HG02852 (cell line): ENCODE results near the gene RHOU.

Experiments used
- ATAC-seq: cut with Tn5 transposase; IDR thresholded peaks from one replicate; pipeline ENCODE4 v1.9.1; 2021; ENCODE audit warnings: mild to moderate bottlenecking, moderate library complexity; ENCODE audit not compliant: unreplicated experiment

RHOU gene

DNA sequence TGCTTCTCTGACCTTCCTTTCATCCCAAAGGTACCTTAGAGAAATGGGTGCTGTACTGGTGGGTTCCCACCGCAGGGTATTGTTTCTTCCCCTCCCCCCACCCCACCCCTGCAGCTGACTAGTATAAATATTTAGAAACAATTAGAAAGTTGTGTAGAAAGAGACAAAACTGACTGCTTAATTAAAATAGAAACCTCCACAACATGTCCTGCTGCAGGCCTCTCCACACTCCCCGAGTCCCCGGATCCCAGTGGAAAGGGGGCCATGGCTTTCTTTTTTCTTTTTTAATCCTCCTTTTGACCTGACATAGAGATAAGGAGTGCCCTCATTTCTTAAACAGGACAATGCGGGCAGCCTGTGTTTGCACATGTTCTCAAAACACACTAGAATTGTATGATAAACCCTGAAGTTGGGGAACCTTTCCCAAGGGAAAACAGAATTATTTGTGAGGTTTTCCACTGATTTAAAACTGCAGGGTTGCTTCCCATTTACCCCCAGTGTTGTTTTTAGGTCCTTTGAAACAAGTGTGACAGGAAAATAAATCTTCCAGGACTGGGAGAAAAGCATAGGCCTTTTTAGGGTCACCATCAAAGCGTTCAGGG lies 1.7 kb downstream of the RHOU start:
- no peak for ATAC-seq

DNA sequence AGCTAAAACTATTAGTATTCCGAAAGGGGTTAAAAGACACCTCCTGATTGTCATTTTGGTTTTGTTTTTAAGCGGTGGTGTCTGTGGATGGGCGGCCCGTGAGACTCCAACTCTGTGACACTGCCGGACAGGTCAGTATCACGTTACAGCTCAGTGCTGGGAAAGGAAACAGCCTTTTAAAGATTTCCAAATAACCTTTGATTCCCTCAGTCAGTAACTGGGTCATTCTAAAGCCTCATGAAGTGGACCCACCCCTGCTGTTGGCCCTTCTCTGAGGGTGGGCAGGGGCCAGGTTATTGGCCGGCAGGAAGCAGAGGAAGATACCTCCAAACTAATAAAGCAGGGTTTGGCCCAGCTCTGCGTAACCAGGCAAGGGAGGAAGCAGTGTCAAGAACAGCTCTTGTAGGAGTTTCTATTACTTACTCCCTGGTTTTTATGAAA lies 2.3 kb downstream of the RHOU start:
- no peak for ATAC-seq

DNA sequence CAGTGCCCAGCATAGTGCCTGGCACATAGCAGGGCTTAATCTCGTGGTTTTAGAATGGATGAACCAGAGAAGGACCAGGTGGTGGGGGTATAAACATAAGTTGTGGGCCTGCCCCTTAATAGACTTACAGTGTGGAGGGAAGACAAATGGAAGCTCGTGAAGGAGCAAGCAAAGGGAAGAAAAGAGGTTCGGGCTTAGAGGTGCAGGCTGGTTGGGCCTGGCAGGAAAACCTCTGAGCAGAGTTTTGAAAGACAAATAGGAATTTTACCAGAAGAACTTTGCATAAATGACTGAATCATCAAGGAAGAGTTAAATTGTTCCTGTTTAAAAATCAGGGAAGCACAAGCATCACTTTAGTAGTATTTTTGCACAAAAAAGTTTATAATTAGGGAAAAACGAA lies 4.5 kb downstream of the RHOU start:
- ATAC-seq, result no peak

DNA sequence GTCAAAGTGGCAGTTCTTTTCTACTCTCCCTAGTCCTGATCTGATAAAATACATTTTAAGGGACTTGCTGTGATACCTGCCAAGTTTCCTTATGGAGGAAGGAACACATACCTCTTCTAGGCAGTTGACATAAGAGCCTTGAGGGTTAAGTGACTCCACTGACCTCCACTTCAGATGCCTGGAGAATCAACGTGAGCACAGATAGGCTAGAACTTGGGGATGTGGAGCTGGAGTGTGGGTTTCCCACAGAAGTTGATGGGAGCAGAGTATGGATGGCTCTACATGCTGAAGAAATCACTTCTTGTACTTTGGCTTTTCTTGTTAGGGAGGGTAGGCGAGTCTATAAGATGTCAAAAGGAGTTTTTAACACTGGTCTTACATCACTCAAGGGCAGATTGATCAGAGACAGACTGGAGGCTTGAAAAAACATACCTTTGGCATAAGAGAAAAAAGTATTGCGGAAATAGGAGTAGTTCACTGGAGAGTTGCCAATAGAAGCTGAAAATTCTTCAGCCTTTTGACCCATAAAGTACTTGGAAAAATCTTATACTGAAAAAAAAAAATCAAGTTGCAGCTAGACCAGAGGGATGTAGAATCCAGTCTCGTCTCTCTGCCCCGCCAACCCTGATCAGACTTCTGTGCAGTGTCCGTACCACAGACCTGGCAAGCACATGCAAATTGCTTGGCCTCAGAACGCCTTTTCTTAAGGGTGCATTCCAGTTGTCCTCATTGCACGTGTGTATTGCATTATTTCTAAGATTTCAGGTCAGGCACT lies 5.5 kb downstream of the RHOU start:
- ATAC-seq, result no peak

DNA sequence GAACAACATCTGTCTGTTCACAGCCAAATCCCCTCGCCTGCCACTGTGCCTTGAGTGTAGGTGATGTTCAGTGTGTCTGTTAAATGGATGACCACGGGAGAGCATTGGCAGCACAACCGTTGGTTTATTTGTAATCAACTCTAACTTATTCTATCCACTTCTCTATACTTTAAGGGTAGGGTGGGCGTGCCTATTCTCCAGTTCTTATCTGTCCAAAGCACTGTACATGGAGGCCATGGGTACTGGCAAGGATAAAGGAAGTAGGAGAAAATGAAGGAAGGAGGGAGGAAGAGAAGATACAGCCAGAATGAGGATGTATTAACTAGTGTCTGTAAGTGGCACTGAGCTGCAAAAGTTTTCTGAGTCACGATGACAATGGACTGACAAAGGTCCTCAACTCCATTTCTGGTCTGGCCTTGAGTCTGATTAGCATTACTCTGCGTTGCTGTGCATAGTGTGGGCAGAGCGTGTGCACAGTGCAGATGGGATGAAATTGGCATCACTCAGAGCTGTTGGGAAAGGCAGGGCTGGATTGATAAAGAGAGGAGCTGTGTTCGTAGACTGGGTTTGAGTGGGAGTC lies 7.1 kb downstream of the RHOU start:
- ATAC-seq, result no peak

DNA sequence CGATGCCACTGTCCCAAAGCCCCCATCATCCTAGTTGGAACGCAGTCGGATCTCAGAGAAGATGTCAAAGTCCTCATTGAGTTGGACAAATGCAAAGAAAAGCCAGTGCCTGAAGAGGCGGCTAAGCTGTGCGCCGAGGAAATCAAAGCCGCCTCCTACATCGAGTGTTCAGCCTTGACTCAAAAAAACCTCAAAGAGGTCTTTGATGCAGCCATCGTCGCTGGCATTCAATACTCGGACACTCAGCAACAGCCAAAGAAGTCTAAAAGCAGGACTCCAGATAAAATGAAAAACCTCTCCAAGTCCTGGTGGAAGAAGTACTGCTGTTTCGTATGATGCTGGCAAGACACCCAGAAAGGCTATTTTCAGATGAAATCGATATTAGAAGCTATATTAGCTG lies 8.1 kb downstream of the RHOU start:
- ATAC-seq, result no peak

DNA sequence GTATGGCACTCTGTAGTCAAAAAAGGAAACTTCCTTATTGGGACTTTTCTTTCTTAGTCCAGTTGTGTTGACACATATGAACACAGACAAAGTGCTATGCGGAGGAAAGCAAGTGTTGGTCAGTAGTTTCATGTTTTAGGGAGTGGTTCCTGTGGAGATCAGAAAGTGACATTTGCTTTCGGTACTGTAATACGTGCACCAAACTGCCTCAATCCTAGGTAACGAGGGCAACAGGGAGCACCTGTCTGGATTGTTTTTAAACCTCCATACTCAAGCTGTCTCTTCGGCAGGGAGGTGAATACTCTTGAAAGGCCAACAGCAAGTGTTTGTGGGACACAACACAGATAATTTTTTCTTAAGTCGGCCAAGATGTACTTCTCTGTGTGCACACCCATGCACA lies 9.1 kb downstream of the RHOU start:
- ATAC-seq, result no peak

DNA sequence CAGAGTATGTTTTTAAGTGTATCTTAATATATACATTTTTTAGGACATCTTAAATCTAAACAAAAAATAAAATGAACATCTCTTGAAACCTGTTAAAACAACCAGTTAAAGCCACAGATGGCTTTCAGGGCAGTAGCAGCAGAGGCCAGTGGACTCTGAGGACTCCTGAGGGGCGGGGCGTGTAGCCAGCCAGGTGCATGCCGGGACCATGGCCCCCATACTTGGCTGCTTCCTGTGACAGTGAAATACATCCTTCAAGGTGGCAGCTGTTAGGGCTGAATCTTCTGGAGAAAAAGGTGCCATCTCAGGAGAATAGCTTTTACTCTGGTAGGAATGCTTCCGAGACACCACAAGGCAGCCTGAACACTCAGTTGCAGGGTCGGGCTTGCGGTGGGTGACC lies 9.6 kb downstream of the RHOU start:
- ATAC-seq, result no peak

DNA sequence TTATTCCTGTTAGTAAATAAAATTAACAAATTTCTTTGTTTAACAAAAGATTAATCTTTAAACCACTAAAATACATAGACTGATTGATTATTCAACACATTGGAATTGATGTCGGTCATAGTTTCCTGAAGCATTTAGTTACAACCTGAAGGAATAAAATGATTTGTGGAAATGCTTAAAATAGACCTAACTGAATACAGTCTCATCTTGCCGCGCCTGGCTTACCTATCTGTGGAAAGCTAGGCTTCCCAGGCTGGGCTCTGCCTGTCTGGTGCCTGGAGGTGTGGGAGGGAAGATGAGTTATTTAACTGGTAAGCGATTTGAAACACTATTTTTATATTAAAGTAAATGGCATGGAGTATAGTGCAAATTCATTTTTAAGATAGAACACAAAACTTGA lies 10.2 kb downstream of the RHOU start:
- ATAC-seq, result no peak

DNA sequence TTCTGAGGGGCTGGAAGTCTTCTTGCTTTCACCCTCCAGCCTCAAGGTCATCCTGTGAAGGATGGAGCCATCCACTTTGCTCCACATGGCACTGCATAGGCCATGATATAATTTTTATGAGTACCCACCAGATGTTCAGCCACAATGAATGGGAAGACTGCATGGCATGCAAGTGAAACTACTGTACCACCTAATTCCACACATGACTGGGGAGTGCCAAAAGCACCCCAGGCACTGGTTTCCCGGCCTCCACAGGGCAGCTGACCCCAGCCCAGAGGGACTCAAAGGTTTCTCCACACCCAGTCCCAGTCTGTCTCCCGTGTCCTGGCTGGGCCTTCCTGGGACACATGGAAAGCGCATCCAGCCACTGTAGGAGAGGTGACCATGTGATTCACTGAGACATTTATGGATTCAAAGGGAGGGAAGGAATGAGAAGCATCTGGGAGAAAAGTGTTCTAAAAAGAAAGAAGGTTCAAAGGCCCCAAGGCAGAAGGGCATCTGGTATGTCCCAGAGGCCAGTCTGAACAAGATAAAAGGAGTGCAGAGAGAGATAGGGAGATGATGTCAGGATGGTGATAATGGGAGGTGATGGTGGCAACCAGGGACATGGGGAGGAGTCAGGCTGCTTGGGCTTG lies 12.1 kb downstream of the RHOU start:
- no peak for ATAC-seq

DNA sequence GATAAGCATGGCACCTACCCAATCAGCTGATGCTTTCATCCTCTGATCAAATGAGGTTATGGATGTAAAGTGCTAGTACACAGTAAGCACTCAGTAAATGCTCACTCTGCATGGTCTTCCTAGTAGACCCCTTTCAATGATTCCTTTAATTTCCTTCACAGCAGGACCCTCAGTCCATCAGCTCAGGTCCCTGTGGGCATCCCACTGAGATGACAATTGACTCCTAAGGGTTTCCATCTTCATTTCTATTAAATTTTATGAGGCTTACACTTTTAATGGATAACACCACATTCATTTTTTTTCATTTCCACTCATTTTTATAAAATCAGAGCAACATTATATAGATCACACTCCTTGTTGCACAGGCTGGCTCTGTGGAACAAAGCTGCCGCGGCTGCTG lies 12.8 kb downstream of the RHOU start:
- ATAC-seq, result no peak

DNA sequence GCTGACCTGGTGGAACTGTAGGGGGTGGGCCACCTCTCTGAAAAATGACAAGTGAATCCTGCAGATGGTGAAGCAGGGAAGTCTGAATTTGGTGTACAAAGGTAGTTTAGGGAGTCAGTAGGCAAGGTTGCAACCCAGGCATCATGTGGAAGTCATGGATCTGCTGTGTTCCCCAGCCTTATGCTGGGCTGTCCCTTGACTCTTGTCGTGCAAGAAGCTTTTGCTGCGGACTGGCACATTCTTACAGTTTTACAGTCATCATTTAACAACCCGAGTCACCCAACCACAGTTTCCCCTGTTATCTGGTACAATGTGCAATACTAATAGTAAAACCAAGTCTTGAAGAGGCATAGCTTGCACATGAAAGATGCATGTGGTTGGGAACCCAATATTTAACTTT lies 13.2 kb downstream of the RHOU start:
- ATAC-seq, result no peak

DNA sequence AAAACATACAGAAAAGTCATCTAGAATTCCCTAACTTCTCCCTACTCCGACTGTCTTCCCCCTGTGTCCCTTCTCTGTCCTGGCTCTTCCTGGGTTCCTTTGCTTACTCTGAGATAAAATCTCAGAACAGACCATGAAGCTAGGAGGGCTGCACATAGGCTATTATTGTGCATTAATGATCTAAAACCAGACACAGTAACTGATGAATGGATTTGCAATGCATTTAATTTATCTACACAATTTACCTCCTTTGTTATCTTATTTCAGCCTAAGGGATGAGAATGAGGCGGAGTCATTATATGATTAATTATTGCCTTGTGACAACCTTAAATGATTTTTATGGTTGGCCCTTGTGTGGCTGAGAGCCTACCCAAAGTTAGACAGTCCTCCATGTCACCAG lies 14.5 kb downstream of the RHOU start:
- ATAC-seq, result no peak

DNA sequence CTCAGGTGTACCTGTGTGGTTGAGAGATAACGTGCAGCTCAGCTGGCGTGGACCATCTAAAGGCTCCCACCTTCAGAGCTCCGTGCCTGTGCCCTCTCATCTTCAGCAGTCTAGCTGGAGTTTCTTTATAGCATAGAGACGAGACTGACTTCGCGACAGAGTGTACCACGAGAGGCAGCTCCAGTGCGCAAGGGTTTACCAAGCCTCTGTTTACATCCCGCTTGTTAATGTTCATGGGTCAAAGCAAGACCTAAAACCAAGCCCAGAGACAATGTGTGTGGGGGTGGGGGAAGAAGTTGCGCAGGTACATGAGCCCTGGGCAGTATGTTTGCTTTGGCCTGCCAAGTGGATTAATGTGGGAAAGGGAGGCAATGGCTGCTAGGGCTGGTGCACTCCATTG lies 15.6 kb downstream of the RHOU start:
- ATAC-seq, result no peak

DNA sequence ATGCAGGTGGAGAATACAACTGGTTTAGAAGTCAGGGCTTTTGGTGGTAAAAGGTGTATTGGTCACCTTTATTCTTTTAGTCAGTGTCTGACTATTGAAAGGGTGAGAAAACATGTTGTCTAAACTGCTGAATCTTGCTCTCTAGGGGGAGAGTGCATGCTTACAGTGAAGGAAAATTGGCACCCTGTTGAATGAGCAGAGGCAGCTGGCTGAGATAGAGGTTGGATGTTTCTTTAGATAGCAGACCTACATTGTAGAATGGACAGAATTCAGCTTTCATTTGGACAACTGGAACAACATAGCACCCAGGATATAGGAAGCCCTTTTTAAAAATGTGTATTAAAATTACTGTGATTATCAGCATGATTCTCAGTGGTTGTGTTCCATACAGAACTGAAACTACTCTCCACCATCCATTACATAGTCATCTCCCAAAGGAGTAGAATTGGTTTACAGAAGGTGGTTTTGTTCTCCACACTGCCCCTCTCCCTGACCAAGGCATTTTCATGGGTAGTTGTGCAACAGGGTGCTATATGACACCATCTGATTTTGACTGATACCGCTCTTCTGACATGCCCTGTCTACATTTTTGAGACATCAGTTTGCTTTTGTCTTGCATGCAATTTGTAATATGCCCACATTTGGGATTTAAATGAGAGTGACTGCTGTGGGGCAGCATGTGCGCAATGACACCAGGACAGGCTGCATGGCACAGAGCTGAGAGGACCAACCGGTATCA lies 16.2 kb downstream of the RHOU start:
- no peak for ATAC-seq

DNA sequence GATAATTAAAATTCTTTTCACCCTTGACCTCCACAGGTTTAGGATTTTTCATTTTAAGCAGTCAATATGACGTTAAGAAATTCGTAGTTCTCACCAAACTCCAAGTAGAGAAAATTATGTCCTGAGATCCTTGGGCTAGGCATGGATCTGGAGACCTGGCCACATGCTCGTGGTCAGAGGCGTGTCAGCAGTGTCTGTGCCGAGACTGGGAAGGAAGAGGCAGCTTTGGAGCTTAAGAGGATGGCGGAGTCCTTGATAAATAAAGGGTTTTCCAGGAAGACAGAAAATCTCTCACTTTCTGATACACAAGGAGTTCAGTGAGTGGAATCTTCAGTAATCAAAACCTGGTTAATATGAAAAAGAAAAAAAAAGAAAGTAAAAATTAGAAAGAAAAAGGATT lies 17.0 kb downstream of the RHOU start:
- no peak for ATAC-seq

DNA sequence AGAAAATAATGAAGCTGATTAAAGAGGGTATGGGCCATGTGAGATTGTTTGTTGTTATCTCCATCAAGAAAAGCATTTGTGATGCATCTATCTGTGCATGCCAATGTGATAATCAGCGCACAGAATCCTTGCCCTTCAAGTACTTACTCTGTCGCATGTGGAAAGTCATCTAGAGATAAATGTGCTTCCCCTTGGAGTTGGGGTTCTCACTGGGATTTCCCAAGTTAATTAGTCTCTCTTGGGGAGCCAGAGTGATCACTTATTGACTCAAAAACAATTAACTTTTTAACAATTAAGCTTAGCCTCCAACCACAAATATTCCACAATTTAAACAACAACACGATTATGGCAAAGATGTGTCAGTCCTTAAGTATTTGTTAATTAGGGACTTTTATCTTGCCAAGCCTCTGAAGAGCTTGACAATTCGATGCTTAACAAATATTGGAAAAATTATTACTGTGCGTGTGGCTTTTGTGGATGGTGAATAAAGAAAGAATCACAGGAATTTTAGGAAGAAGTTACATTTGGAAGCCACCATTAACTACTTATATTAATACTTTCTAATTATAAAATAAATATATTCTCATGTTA lies 17.5 kb downstream of the RHOU start:
- ATAC-seq, result no peak

DNA sequence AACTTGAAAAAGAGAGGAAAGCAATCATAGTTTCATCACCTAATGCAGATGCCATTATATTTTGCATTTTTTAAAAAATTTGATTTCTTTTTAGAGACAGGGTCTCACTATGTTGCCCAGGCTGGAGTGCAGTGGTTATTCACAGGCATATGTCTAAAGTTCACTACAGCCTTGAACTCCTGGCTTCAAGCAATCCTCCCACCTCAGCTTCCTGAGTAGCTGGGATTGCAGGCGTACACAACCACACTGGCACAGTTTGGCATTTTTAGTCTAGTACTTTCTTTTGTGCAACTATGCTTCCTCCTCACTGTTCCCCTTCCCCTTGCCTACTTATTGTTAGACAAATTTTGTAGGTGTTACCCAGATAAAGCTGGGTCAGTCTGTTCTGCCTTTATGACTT lies 18.0 kb downstream of the RHOU start:
- no peak for ATAC-seq

DNA sequence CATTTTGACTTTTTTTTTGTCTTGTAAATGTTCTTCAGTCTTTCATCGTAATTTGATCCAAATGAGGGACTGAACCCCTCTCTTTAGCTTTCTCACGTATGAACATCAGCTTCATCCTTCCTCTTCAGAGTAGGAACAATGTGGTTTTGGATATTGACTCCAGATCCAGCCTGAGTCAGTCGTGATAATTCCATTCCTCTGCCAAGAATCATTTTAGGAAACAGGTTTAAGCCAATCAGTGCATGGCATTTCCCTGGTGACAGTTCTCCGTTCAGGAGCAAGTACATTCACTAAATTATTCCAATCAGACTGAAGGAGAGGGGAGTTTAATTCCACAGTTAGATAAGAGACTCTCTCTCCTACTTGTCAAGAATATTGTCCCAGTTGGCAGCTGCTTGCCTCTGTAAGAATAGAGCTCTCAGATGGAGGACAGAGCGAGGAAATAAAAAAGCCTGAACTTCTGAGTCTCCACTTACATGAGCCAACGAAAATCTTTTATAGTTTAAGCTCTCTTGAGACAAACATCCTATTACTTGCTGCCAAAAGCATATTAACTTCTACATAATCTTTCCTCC lies 18.6 kb downstream of the RHOU start:
- no peak for ATAC-seq

DNA sequence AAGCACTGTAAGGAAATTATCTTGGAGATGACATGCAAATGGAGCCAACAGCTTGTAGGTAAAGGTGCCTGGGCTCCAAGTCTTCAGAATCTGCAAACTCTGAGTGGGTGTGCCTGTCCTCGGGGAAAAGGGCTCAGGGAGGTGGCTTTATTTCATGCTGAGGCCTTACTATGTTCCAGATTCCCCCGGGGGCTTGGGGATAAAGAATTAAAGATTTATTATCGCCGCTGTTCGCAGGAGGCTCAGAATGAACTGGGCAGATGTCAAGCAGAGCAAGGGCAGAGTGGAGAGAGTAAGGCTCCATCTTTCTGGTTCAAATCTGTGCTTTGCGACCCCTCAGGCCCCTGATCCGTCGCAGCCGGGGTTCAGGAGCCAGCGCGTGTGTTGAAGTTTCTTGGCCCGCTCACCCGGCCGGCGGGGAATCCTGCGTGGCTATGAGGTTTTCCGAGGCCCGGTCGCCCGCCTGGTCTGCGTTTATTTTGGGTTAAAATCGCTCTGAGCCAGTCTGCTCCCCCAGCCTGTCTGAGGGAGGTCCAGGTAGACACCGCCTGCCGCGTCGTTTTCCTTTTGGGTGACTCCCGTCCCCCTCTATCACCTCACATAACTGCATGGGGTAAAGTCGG lies 19.5 kb downstream of the RHOU start:
- ATAC-seq, result no peak
